GM12873 (cell line): Measurements from ENCODE around the gene KLHL18.

Experiments
- TF ChIP-seq, protein P1 (sequence below): IDR thresholded peaks from 2 replicates; pipeline ENCODE4 v1.5.1; 2012; ENCODE audit warnings: low read depth, mild to moderate bottlenecking, moderate library complexity, low read length, control low read depth; ENCODE audit not compliant: insufficient read depth; ENCODE audit errors: missing control alignments

The KLHL18 gene

GRCh38 chr3:47359323-47359722 lies 76.6 kb downstream of the KLHL18 start:
- TF ChIP-seq, protein P1, sequence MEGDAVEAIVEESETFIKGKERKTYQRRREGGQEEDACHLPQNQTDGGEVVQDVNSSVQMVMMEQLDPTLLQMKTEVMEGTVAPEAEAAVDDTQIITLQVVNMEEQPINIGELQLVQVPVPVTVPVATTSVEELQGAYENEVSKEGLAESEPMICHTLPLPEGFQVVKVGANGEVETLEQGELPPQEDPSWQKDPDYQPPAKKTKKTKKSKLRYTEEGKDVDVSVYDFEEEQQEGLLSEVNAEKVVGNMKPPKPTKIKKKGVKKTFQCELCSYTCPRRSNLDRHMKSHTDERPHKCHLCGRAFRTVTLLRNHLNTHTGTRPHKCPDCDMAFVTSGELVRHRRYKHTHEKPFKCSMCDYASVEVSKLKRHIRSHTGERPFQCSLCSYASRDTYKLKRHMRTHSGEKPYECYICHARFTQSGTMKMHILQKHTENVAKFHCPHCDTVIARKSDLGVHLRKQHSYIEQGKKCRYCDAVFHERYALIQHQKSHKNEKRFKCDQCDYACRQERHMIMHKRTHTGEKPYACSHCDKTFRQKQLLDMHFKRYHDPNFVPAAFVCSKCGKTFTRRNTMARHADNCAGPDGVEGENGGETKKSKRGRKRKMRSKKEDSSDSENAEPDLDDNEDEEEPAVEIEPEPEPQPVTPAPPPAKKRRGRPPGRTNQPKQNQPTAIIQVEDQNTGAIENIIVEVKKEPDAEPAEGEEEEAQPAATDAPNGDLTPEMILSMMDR: no peak

DNA sequence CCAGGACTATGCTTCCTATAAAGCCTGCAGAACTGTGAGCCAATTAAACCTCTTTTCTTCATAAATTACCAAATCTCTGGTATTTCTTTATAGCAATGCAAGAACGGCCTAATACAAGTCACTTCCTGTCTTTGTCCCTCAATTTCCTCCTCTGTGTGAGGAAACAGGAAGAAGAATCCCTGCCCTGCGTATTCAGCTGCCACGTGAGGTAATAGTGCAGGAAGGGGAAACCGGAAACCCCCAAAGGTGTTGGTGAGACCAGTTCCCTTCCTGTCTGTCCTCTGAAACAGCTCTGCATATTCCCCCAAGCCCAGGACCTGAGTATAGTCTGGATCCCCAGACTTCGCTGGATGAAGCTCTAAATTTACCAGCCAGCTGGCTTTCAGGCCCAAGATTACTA lies 80.0 kb downstream of the KLHL18 start:
- TF ChIP-seq, protein P1: no peak

DNA sequence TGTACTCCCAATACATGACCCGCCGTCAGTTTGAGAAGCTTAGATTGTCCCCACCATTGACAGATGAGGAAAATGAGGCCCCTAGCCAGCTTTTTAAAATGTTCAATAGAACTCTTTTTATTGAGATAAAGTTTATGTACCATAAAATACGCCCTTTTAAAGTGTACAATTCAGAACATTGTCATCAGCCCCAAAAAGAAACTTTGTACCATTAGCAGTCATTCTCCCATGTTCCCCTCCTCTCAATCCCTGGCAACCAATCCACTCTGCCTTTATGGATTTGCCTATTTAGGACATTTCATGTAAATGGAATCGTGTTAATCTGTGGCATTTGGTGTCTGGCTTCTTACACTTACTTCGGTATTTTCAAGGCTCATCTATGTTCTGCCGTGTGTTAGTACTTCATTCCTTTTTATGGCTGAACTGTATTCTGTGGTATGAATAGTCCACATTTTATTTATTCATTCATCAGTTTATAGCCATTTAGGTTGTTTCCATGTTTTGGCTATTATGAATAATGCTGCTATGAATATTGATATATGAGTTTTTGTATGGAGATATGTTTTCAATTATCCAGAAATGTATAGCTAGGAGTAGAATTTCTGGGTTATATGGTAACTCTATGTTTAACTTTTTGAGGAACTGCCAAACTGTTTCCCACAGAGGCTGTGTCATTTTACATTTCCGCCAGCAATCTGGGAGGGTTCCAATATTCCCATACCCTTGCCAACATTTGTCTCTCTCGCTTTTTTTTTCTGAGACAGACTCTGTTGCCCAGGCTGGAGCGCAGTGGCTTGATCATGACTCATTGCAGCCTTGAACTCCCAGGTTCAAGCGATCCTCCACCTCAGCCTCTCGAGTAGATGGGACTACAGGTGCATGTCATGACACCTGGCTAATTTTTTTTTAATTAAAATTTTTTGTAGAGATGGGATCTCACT lies 82.7 kb downstream of the KLHL18 start:
- TF ChIP-seq, protein P1: no peak

DNA sequence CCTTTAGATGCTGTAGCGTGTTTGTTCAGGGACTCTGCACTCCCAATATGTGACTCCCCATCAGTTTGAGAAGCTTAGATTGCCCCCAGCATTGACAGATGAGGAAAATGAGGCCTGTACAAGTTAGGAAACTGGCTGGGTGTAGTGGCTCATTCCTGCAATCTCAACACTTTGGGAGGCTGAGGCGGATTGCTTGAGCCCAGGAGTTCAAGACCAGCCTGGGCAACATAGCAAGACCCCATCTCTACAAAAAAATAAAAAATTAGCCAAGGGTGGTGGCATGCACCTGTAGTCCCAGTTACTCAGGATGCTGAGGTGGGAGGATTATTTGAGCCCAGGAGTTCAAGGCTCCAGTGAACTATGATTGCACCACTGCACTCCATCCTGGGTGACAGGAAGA lies 84.1 kb downstream of the KLHL18 start:
- TF ChIP-seq, protein P1: no peak

DNA sequence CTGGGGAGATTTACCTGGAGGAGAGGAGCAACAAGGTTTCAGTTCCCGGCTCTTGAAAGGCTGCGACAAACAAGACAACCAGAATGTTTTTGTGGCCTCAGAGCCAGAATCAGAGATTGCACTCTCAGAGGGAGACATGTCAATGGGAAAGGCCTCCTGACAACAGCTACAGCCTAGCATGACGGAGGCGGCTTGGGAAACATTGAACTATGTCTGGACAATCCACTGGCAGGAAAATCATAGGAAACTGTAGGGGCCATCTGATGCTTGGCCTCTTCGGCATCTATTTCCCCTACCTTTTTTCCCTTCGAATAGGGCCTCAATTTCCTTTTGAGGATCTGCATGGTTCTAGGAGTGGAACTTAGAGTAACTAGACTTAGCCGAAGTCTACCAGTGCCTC lies 84.9 kb downstream of the KLHL18 start:
- TF ChIP-seq, protein P1: no peak

DNA sequence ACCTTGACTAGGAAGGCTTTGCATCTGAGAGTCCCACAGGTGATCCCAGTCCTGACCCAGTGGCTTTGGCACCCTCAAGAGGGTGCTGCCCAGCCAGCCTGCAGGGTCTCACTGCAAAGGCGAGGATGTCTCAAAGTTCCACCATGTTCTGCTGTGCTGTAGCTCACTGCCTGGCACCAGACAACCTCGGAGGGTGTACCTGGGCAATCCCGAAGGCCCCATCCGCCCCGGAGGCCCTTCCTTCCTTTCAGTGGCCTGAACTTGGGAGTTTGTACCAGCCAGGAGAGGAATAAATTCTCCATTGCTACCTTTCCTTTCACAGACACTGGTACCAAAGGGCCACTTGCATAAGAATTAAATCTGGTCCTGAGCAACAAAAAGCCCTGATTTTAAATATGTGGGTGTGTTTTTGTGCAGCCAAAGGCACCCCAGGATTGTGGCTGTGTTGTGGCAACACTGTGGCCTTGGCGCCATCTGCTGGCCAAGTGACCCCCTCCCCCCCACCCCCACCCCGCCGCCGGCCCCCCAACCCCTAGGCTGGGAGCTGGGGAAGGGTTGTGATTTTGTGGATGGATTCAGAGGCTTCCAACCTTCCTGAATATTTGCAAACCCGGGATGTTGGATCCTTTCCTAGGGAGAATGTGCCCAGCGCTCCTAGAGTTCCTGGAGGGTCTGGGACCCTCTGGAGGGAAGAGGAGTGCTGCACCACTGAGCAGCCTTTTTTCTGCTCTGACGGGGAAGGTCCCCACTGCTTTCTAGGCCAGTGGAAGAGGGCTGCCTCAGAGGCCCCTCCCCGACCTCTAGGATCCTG lies 88.3 kb downstream of the KLHL18 start:
- TF ChIP-seq, protein P1: peak; percentile 65

DNA sequence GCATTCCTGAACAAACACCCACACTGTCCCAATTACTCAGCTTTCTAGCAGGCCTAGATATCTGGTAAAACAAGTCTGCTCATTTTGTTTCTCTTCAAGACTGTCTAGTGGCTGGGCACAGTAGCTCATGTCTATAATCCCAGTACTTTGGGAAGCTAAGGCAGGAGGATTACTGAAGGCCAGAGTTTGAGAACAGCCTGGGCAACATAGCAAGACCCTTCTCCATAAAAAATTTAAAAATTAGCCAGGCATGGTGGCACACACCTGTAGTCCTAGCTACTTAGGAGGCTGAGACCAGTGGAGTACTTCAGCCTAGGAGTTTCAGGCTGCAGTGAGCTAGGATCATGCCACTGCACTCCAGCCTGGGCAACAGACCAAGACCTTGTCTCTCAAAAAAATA lies 91.8 kb downstream of the KLHL18 start:
- TF ChIP-seq, protein P1: no peak
